Hematopoietic multipotent progenitor cell treated with erythropoietin and hydrocortisone succinate and interleukin-3 and kit ligand, for 8 days (in vitro differentiated cells): ENCODE results near the gene NF2.

Source experiments
- DNase-seq: peaks from one replicate; pipeline ENCODE4 v3.0.0-alpha.2; 2015

The NF2 gene

DNA sequence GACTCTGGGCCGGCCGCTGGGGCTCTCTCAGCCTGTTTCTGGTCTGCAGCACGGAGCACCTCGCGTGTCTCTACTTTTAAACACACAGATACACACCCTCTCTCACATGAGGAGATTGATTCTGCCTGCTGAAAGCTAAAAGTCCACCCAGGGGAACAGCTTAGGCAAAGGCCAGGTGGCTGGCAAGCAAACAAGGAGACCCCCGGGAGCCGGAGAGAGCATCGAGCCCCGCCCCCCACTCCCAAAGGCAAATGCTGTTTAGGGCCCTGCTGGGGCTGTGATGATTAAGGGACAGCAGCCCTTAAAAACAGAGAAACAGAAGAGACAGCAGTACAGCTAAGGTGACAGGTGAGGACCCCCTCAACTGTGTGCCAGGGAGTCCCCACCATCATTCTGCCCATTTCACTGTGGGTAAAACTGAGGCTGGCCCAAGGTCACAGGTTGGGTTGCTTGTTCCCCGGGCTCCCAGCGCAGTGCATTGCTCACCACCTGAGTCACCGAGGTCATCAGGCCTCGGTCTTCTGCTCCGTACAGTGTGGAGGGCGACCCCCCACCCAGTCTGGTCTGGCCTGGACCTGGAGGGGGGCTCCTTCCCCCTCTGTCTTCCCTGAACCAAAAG lies 123.2 kb downstream of the NF2 start:
- no peak for DNase-seq

- peak; percentile 65 for DNase-seq
These were observed 123.7 kb downstream of the NF2 start for GRCh38 chr22:29727131-29727523.

DNA sequence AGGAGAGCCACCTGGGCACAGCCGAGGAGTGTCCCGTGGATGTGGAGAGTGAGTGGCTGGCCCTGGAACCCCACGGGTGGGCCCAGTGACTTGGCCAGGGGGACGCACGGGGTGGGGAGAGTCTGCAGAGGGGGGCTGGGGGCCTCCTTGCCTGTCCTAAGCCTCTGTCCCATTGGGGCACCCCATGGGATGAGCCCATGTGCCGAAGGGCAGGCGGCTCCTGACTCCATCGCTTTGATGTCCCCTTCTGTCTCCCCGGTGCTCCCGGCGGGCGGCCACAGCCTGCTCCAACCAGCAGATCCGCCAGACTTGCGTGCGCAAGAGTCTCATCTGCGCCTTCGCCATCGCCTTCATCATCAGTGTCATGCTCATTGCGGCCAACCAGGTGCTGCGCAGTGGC lies 125.7 kb downstream of the NF2 start:
- no peak for DNase-seq

DNA sequence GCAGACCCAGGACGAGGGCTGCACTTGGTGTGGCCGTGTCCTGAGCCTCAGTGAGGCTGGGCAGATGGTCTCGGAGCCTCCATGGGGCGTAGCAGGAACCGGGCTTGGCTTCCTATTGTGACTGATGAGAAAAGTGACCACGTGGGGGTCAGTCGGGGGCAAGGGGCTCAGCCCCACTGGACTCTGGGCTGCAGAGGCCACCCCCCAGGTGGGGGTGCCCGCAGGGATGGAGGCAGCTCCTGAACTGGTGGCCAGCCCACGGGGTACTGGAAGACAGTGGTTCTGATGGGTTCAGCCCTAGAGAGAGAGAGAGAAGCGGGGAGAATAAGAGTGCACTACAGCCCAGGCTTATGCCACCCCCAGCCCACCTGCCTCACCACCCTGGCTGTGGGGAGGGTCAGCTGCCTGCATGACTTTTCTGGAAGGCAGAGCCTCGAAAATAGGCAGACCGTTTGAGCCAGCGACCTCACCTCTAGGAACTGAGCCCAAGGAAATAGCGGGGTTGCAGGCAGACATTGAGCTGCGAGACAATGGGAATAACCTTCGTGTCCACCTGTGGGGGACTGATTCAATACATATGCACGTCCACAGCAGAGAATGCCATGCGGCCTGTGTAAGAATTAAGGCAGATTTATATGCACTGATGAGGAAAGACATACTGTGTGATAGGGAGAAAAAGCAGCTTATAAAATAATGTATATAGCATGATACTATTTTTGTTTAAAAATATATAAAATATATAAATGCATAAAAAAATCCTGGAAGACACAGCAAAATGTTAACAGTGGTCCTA lies 127.8 kb downstream of the NF2 start:
- DNase-seq = no peak

- peak; percentile 23 for DNase-seq
These were observed 129.4 kb downstream of the NF2 start for GRCh38 chr22:29732883-29733282.

DNA sequence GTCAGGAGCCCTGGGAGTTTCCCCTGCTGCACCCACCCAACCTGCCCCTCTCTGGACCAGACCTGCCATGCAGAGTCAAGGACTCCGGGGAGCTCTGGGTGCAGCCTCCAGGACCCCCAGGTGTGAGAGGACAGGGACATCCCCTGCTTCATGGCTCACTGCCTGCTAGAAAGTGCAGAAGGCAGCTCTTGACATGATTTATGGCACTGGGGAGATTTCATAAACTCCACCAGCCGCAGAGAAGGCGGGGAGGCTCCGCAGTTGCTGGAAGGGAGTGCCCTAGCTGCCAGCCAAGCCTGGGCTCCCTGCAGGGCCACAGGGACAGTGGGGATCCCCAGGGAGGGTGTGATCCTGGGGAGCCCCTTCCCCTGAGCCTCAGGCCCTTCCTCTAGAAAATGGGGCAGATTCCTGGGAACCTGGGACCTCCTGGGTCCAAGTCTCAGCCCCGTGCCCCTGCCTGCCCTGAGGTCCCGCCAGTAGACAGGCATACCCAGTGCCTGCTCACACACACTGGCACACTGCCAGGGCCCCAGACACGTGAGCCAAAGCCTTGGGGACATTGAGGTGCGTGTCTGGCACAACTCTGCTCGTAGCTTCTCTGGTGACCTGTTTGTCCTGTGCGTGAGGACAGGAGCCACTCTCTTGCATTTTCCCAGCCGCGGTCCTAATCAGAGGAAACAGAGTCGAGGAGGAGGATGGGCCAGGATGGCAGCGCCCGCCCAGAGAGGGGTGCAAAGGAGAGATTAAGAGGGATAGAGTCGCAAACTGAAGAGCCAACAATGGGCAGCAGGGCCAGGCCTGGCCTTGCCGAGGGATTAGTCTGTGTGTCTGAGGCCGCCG lies 130.1 kb downstream of the NF2 start:
- peak; percentile 100 for DNase-seq

DNA sequence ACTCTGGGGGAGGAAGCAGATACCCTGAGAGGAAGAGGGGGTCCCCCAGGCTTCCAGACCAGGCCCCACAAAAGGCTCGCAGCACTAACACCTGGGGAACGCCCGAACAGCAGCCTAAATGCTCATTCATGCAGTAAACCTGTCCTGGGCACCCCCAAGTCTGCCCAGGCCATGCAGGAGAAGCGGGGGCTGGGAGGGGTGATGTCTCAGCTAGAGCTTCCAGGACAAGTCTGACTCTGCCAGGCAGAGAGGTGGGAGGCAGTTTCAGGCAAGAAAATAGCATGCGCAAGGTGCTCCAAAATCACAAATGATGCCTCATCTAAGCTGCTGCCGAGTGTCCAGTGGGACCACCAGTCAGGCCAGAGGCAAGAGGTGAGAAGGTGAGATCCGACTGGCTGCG lies 131.0 kb downstream of the NF2 start:
- peak; percentile 70 for DNase-seq

GRCh38 chr22:29734838-29735237 lies 131.4 kb downstream of the NF2 start:
- DNase-seq = no peak

- DNase-seq = peak; percentile 32
These were observed 132.0 kb downstream of the NF2 start for GRCh38 chr22:29735416-29735815.

DNA sequence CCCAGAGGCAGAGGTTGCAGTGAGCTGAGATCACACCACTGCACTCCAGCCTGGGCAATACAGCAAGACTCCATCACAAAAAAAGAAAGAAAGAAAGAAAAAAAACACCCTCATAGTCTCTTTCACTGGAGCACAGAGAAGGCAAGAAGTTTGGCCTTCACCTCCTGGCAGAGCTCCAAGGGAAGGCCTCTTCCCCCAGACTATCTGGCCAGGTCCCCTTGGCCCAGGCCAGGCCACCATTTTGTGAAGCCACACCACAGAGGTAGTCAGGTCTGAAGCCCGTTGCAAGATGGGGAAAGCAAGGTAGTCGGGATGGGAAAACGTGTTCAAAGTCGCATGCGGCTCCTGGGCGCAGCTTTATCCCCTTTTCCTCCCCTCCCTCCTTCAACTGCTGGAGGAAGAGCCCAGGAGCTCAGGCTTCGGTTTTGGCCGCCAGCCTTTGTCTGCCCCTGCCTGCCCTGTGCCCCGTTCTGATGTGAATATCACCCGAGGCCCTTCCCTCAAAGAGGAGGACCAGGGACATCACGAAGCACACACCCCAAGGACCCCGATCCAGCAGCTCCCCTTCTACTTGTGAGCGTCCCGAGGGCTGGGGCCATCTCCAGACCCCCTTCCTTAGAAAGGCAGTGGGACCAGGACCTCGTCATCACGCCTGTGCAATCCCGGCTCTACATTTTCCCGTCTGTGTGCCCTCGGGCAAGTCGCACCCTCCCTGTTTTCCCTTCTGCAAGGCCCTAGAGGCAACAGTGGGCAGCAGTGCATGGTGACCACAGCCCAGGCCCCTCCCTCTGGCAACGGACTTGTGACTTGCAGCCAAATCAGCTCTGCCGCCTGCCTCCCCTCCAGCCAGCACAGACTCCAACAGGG lies 134.1 kb downstream of the NF2 start:
- peak; percentile 66 for DNase-seq

GRCh38 chr22:29738118-29738815 lies 134.8 kb downstream of the NF2 start:
- no peak for DNase-seq

DNA sequence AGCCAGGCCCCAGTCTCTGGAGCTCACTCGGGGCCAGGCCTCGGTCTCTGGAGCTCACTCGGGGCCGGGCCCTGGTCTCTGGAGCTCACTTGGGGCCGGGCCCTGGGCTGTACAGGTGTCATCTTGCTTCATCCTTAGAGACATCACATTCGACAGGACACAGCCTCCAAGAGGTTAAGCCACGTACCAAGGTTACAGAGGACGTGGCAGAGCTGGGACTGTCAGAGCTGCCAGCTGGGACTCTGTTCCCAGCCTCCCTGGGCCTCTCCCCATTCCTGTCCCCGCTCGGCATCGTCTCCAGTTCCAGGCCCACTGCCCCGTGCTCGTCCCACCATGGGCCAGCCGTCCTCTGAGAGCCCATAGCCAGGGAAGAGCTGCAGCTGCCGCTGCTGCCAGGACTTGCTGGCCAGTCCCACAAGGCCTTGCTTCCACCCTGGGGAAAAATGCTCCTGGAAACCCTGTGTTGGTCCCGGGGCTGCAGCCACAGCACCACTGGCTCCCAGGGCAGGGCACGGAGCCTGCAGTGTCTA lies 136.0 kb downstream of the NF2 start:
- no peak for DNase-seq

DNA sequence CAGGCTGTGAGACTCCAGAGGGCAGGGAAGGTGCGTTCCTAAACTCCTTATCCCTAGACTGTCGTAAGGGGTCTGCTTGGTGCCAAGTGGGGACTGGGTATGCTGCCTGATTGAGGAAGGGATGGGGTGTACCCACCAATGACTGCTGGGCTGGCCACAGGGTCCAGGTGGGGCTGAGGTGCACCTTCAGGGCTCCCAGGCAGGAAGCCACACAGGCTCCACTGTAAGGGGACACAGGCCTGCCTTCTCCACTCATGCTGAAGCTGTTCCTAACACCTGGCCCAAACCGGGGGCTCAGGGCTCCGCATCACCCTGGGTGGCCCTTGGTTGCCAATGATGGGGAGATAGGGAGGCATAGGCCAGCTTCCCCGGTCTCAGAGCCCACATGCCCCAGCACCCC lies 136.8 kb downstream of the NF2 start:
- no peak for DNase-seq

GRCh38 chr22:29741926-29742325 lies 138.5 kb downstream of the NF2 start:
- no peak for DNase-seq

GRCh38 chr22:29742326-29742725 lies 138.9 kb downstream of the NF2 start:
- no peak for DNase-seq

- DNase-seq = no peak
These were observed 141.5 kb downstream of the NF2 start for GRCh38 chr22:29744902-29745301.

- DNase-seq = peak; percentile 46
These were observed 144.4 kb downstream of the NF2 start for GRCh38 chr22:29747832-29748231.
